Neural cell (in vitro differentiated cells): ENCODE results near the gene ELP5.

Source experiments
- CTCF ChIP-seq: fragments of 450-650 bp; IDR thresholded peaks from 2 replicates; pipeline ENCODE4 v1.5.1; 2014; ENCODE audit warnings: antibody characterized with exemption, mild to moderate bottlenecking, moderate library complexity; ENCODE audit not compliant: poor library complexity, severe bottlenecking
- EP300 ChIP-seq: fragments of 450-650 bp; conservative IDR thresholded peaks from 2 replicates; pipeline ENCODE4 v1.6.1; 2014; ENCODE audit warnings: antibody characterized with exemption, mild to moderate bottlenecking, moderate library complexity; ENCODE audit not compliant: poor library complexity, severe bottlenecking
- TAF1 ChIP-seq: IDR thresholded peaks from 2 replicates; pipeline ENCODE4 v1.6.1; 2012; ENCODE audit warnings: low read depth

DNA sequence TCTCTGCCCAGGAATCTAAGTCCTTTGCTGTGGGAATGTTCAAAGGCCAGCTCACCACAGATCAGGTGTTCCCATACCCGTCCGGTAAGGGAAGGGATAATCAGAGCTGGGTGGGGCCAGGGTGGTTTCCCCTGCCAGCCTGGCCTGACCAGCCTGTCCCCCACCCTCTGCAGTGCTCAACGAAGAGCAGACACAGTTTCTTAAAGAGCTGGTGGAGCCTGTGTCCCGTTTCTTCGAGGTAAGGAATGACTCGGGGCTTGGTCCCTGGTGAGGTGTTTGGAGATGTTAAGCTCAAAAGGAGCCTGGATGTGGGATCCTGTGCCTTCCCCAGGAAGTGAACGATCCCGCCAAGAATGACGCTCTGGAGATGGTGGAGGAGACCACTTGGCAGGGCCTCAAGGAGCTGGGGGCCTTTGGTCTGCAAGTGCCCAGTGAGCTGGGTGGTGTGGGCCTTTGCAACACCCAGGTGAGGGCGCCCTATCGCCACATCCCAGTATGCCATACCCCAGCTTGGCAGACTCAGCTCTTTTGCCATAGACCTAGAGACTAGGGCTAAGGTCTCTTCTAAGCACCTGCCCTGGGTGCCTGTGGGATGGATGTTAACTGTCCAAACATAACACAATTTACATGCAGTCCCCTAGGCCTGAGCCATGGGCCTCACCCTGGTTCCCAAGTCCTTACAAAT lies 31.3 kb upstream of the ELP5 start:
- TF ChIP-seq CTCF = peak; percentile 42
- no peak for TF ChIP-seq EP300
- no peak for TF ChIP-seq TAF1
